H9 (cell line): ENCODE data around the gene FAHD1. TPM values are rescaled to one million over a fixed set of nuclear protein-coding genes. Genes with fewer than 3 reads are reported as not detected.

Experiments
- DNase-seq: peaks from one replicate; pipeline ENCODE4 v3.0.0-alpha.2; 2017
- H2AFZ ChIP-seq: one replicate; pipeline ENCODE4 v1.6.1; 2013; ENCODE audit warnings: mild to moderate bottlenecking, low read length, control low read depth, moderate library complexity
- H2AK5ac ChIP-seq: 2 replicates; pipeline ENCODE4 v1.6.1; 2013; ENCODE audit warnings: low read length, control low read depth, mixed read lengths; ENCODE audit not compliant: insufficient read length
- H2BK120ac ChIP-seq: one replicate; pipeline ENCODE4 v1.6.1; 2013; ENCODE audit warnings: low read depth, mild to moderate bottlenecking, low read length, control low read depth, inconsistent platforms; ENCODE audit not compliant: poor library complexity, severe bottlenecking
- H2BK12ac ChIP-seq: 2 replicates; pipeline ENCODE4 v1.6.1; 2013; ENCODE audit warnings: low read length, control low read depth, mixed read lengths, low read depth; ENCODE audit not compliant: insufficient read length
- H2BK15ac ChIP-seq: 2 replicates; pipeline ENCODE4 v1.6.1; 2013; ENCODE audit warnings: low read depth, low read length, control low read depth
- H2BK20ac ChIP-seq: one replicate; pipeline ENCODE4 v1.6.1; 2013; ENCODE audit warnings: low read depth, mild to moderate bottlenecking, low read length, control low read depth, inconsistent platforms; ENCODE audit not compliant: poor library complexity, severe bottlenecking
- H2BK5ac ChIP-seq: 2 replicates; pipeline ENCODE4 v1.6.1; 2013; ENCODE audit warnings: low read length, control low read depth, mixed read lengths; ENCODE audit not compliant: insufficient read length
- H3K14ac ChIP-seq: 2 replicates; pipeline ENCODE4 v1.6.1; 2013; ENCODE audit warnings: low read length, control low read depth; ENCODE audit not compliant: insufficient read depth
- H3K18ac ChIP-seq: 2 replicates; pipeline ENCODE4 v1.6.1; 2013; ENCODE audit warnings: low read depth, mild to moderate bottlenecking, mixed read lengths, low read length, control low read depth; ENCODE audit not compliant: insufficient read length
- H3K23ac ChIP-seq: 2 replicates; pipeline ENCODE4 v1.6.1; 2013; ENCODE audit warnings: low read length, control low read depth, mixed read lengths, low read depth; ENCODE audit not compliant: insufficient read length
- H3K23me2 ChIP-seq: 2 replicates; pipeline ENCODE4 v1.6.1; 2013; ENCODE audit warnings: low read depth, mild to moderate bottlenecking, mixed read lengths, low read length, control low read depth; ENCODE audit not compliant: insufficient read length, poor library complexity, severe bottlenecking
- H3K27ac ChIP-seq: 2 replicates; pipeline ENCODE4 v1.5.1; 2013; ENCODE audit warnings: low read length, control low read depth, mixed read lengths, low read depth; ENCODE audit not compliant: insufficient read length
- H3K27me3 ChIP-seq: 2 replicates; pipeline ENCODE4 v1.6.1; 2013; ENCODE audit warnings: low read length, control low read depth, inconsistent platforms; ENCODE audit not compliant: insufficient read depth
- H3K4ac ChIP-seq: 2 replicates; pipeline ENCODE4 v1.6.1; 2013; ENCODE audit warnings: low read depth, mild to moderate bottlenecking, control low read depth, inconsistent platforms, low read length, moderate library complexity
- H3K4me1 ChIP-seq: 2 replicates; pipeline ENCODE4 v1.6.1; 2013; ENCODE audit warnings: low read length, control low read depth, inconsistent platforms; ENCODE audit not compliant: insufficient read depth
- H3K4me2 ChIP-seq: 2 replicates; pipeline ENCODE4 v1.6.1; 2013; ENCODE audit warnings: low read length, control low read depth, mixed read lengths; ENCODE audit not compliant: insufficient read length, insufficient read depth
- H3K56ac ChIP-seq: 2 replicates; pipeline ENCODE4 v1.6.1; 2013; ENCODE audit warnings: low read depth, mild to moderate bottlenecking, mixed read lengths, low read length, control low read depth; ENCODE audit not compliant: insufficient read length
- H3K79me1 ChIP-seq: 2 replicates; pipeline ENCODE4 v1.6.1; 2013; ENCODE audit warnings: low read depth, mild to moderate bottlenecking, moderate library complexity, low read length, control low read depth, inconsistent platforms; ENCODE audit not compliant: insufficient read depth, poor library complexity, severe bottlenecking
- H3K79me2 ChIP-seq: 2 replicates; pipeline ENCODE4 v1.6.1; 2013; ENCODE audit warnings: low read length, control low read depth, inconsistent platforms; ENCODE audit not compliant: insufficient read depth
- H3K9ac ChIP-seq: 2 replicates; pipeline ENCODE4 v1.6.1; 2013; ENCODE audit warnings: low read length, control low read depth, mixed read lengths; ENCODE audit not compliant: insufficient read length; ENCODE audit errors: extremely low read depth
- H3K9me3 ChIP-seq: one replicate; pipeline ENCODE4 v1.6.1; 2013; ENCODE audit warnings: low read depth, low read length, inconsistent platforms; ENCODE audit not compliant: control insufficient read depth
- H3T11ph ChIP-seq: one replicate; pipeline ENCODE4 v1.6.1; 2013; ENCODE audit warnings: mild to moderate bottlenecking, low read length, control low read depth, inconsistent platforms
- H4K20me1 ChIP-seq: one replicate; pipeline ENCODE4 v1.6.1; 2013; ENCODE audit not compliant: control insufficient read depth, insufficient read length, insufficient read depth
- H4K5ac ChIP-seq: 2 replicates; pipeline ENCODE4 v1.6.1; 2013; ENCODE audit warnings: low read depth, mild to moderate bottlenecking, mixed read lengths, low read length, control low read depth; ENCODE audit not compliant: insufficient read length
- H4K8ac ChIP-seq: replicated peaks from 2 replicates; pipeline ENCODE4 v1.6.1; 2013; ENCODE audit warnings: low read length, control low read depth, mixed read lengths, low read depth; ENCODE audit not compliant: insufficient read length
- H4K91ac ChIP-seq: 2 replicates; pipeline ENCODE4 v1.6.1; 2013; ENCODE audit warnings: low read depth, mild to moderate bottlenecking, moderate library complexity, mixed read lengths, low read length, control low read depth; ENCODE audit not compliant: insufficient read length
- H3K27ac Mint-ChIP-seq, 3 experiments: 2 replicates in 2 of 3; 3 replicates in 1 of 3; pipeline ENCODE4 v1.8.0; 2020 to 2021; ENCODE audit warnings: mixed read lengths in 3 of 3, mild to moderate bottlenecking in 1 of 3, moderate library complexity in 1 of 3
- H3K27me3 Mint-ChIP-seq: 2 replicates; pipeline ENCODE4 v1.8.0; 2021; ENCODE audit warnings: low read depth, mild to moderate bottlenecking, moderate library complexity, mixed read lengths
- H3K36me3 Mint-ChIP-seq, 3 experiments: 2 replicates in 2 of 3; 3 replicates in 1 of 3; pipeline ENCODE4 v1.8.0; 2020 to 2021; ENCODE audit warnings: low read depth in 3 of 3, mixed read lengths in 3 of 3; ENCODE audit not compliant: insufficient read depth in 1 of 3
- H3K4me1 Mint-ChIP-seq, 2 experiments: 2 replicates each; pipeline ENCODE4 v1.8.0; 2020; ENCODE audit warnings: mixed read lengths in 2 of 2
- H3K4me3 Mint-ChIP-seq, 2 experiments: 2 replicates in 1 of 2; 3 replicates in 1 of 2; pipeline ENCODE4 v1.8.0; 2020 to 2021; ENCODE audit warnings: mild to moderate bottlenecking in 2 of 2, mixed read lengths in 2 of 2, moderate library complexity in 1 of 2
- H3K9me3 Mint-ChIP-seq, 2 experiments: 2 replicates in 1 of 2; 3 replicates in 1 of 2; pipeline ENCODE4 v1.8.0; 2020; ENCODE audit warnings: mild to moderate bottlenecking in 2 of 2, mixed read lengths in 2 of 2, moderate library complexity in 1 of 2
- CTCF ChIP-seq: fragments of 200-600 bp; sonication (generic); conservative IDR thresholded peaks from 3 replicates; pipeline ENCODE4 v1.8.0; 2021; ENCODE audit warnings: antibody characterized with exemption, mild to moderate bottlenecking
- WGBS: extraction: QIAGEN DNeasy Blood & Tissue Kit; methylation state at CpG from one replicate; pipeline ENCODE4 v1.1.7; 2013; ENCODE audit warnings: missing lambda C conversion rate, low lambda C conversion rate, mixed read lengths; ENCODE audit not compliant: insufficient read length; ENCODE audit errors: extremely low coverage; 5-methylcytosine and 5-hydroxymethylcytosine counted together
- total RNA-seq: library from RNA; stranded (reverse); gene quantifications from 2 replicates; pipeline ENCODE4 v1.2.1, GENCODE V29; 2021

Gene FAHD1
- total RNA-seq, 1 experiment from 2014 or later, result 16.2 TPM

GRCh38 chr16:1818873-1819525 lies 8.0 kb upstream of the FAHD1 start:
- H3K4me3 Mint-ChIP-seq, result no peak overlapping the region
- peaks cover 1% of the 10 kb centered on the region for H3K27me3 Mint-ChIP-seq
- H3K4me1 Mint-ChIP-seq, result no peaks in the 10 kb centered on the region
- H2BK20ac ChIP-seq, result no peak overlapping the region
- peaks cover 4 to 17% (median 13%) of the 10 kb centered on the region in 3 experiments for H3K36me3 Mint-ChIP-seq
- no peaks in the 10 kb centered on the region for H3K9me3 ChIP-seq
- no peak overlapping the region for H2AFZ ChIP-seq
- H3K56ac ChIP-seq, result no peak overlapping the region
- TF ChIP-seq CTCF, result no peak
- H4K5ac ChIP-seq, result no peak overlapping the region
- H3K23ac ChIP-seq, result no peak overlapping the region
- H3K9me3 Mint-ChIP-seq, result no peaks in the 10 kb centered on the region
- H4K20me1 ChIP-seq, result no peaks in the 10 kb centered on the region
- no peak overlapping the region for H2BK15ac ChIP-seq
- no peak overlapping the region for H2BK12ac ChIP-seq
- no peak overlapping the region for H4K8ac ChIP-seq
- H3K27ac ChIP-seq, result no peak overlapping the region
- H3K79me1 ChIP-seq, result no peaks in the 10 kb centered on the region
- H3K14ac ChIP-seq, result no peak overlapping the region
- no peak for DNase-seq
- no peaks in the 10 kb centered on the region for H3K27me3 ChIP-seq
- no peaks in the 10 kb centered on the region for H3K79me2 ChIP-seq
- H4K91ac ChIP-seq, result no peak overlapping the region
- H2BK5ac ChIP-seq, result no peak overlapping the region
- no peaks in the 10 kb centered on the region for H3K23me2 ChIP-seq
- H2AK5ac ChIP-seq, result no peak overlapping the region
- H3K27ac Mint-ChIP-seq, result peak overlapping the region in 1 of 3 experiments; percentile 86; a peak in 2 of 7 replicates
- no peaks in the 10 kb centered on the region for H3K4me1 ChIP-seq
- no peak overlapping the region for H3K4ac ChIP-seq
- no peak overlapping the region for H3T11ph ChIP-seq
- no peak overlapping the region for H3K4me2 ChIP-seq
- H2BK120ac ChIP-seq, result no peak overlapping the region
- H3K18ac ChIP-seq, result no peak overlapping the region
- no CpG with 5 or more reads among the region's 35 CpGs for WGBS
- H3K9ac ChIP-seq, result no peak overlapping the region
